WTC11 (cell line): ENCODE data around the gene HVCN1.

Experiments
- CREB1 ChIP-seq: sonication (generic); formaldehyde crosslinking; IDR thresholded peaks from 2 replicates; pipeline ENCODE4 v1.8.0; 2023; ENCODE audit warnings: mild to moderate bottlenecking, missing genetic modification reagents
- NFE2L1 ChIP-seq: sonication (generic); formaldehyde crosslinking; IDR thresholded peaks from 2 replicates; pipeline ENCODE4 v1.8.1; 2023; ENCODE audit warnings: missing genetic modification reagents
- STAT6 ChIP-seq: sonication (generic); formaldehyde crosslinking; conservative IDR thresholded peaks from 2 replicates; pipeline ENCODE4 v1.8.1; 2023; ENCODE audit warnings: mild to moderate bottlenecking, low read depth, missing genetic modification reagents, moderate library complexity
- ZNF317 ChIP-seq: sonication (generic); formaldehyde crosslinking; IDR thresholded peaks from 2 replicates; pipeline ENCODE4 v1.8.1; 2023; ENCODE audit warnings: low read depth, mild to moderate bottlenecking, moderate library complexity, missing genetic modification reagents, borderline replicate concordance
- TF ChIP-seq, protein P1 (sequence below): fragments of 200-600 bp; IDR thresholded peaks from 2 replicates; pipeline ENCODE4 v1.8.0; 2022; ENCODE audit warnings: antibody characterized with exemption
- TF ChIP-seq, protein P2 (sequence below): sonication (generic); formaldehyde crosslinking; IDR thresholded peaks from 2 replicates; pipeline ENCODE4 v1.8.0; 2022; ENCODE audit warnings: mild to moderate bottlenecking, missing genetic modification reagents

DNA sequence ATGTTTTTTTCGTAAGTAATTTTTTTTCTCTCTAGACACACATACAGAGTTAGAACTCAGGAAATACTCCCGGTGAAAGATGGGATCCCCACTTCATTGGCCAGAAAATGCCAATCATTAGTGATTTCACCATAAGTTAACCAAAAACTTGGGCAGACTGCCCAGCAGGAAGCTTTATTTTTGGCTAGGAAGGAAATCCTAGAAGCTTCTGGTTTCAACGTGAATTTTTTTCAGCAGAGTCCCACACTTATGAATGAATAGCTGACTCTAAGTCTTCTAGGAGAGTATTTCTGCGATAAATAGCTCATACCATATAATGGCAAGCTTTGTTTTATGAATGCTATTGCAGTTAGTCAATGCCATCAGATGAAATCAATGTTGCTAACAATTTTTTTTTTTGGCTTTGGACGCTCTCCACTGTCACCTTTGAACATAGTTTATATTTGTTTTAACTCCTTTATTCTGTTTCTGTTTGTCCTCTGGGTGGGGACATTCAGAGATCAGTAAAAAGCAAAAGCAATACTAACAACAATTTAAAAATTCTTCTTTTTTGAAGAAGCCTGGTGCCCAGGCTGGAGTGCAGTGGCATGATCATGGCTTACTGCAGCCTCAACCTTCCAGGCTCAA, 44.3 kb upstream of the HVCN1 start:
- TF ChIP-seq NFE2L1 (CRISPR knock-in tag) = no peak
- TF ChIP-seq, protein P1, sequence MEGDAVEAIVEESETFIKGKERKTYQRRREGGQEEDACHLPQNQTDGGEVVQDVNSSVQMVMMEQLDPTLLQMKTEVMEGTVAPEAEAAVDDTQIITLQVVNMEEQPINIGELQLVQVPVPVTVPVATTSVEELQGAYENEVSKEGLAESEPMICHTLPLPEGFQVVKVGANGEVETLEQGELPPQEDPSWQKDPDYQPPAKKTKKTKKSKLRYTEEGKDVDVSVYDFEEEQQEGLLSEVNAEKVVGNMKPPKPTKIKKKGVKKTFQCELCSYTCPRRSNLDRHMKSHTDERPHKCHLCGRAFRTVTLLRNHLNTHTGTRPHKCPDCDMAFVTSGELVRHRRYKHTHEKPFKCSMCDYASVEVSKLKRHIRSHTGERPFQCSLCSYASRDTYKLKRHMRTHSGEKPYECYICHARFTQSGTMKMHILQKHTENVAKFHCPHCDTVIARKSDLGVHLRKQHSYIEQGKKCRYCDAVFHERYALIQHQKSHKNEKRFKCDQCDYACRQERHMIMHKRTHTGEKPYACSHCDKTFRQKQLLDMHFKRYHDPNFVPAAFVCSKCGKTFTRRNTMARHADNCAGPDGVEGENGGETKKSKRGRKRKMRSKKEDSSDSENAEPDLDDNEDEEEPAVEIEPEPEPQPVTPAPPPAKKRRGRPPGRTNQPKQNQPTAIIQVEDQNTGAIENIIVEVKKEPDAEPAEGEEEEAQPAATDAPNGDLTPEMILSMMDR = no peak
- no peak for TF ChIP-seq CREB1 (CRISPR knock-in tag)
- TF ChIP-seq, protein P2, sequence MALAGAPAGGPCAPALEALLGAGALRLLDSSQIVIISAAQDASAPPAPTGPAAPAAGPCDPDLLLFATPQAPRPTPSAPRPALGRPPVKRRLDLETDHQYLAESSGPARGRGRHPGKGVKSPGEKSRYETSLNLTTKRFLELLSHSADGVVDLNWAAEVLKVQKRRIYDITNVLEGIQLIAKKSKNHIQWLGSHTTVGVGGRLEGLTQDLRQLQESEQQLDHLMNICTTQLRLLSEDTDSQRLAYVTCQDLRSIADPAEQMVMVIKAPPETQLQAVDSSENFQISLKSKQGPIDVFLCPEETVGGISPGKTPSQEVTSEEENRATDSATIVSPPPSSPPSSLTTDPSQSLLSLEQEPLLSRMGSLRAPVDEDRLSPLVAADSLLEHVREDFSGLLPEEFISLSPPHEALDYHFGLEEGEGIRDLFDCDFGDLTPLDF = no peak
- TF ChIP-seq ZNF317 = no peak
- no peak for TF ChIP-seq STAT6 (CRISPR knock-in tag)
